ENCODE results near the gene SEMA3C.
A peak's percentile ranks its signal among the peaks of the same experiment; 100 is the strongest.

Gene SEMA3C

DNA sequence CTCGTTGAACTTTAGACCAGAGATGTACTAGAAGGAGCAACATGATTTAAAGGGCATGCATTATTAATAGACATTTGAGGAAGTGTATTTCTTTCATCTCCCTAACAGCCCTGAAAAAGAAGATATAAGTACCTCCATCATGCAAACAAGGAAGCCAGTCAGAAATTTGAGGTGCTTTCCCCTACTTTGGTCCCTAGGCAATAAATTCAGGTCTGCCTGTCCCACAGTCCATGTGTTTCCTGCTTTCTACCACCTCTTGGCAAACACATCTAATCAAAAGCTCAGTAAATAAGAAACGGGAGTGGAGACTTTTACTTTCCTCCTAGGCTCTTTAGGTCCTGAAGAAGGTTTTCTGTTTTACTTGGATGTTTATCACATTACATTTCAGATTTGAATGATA lies 5.2 kb upstream of the SEMA3C start:
- no peak for DNase-seq

DNA sequence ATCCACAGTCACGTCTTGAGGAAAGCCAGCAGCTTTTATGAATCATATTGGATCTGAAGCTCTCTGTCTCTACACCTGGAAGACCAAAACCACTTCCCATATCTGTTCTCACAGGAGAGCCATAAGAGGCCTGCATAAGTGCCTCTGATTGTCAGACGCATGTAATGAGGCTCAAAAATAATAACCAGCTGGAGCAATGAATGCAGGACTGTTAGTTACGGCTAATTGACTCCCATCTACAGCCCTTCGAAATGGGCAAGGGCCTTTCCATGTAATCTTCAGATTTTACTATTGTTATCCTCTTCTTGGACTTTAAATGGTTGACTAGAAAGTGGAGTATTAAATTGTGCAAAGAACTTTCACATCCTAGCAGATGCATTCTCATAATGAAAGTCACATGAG lies 4.4 kb upstream of the SEMA3C start:
- peak; percentile 84 for DNase-seq

DNA sequence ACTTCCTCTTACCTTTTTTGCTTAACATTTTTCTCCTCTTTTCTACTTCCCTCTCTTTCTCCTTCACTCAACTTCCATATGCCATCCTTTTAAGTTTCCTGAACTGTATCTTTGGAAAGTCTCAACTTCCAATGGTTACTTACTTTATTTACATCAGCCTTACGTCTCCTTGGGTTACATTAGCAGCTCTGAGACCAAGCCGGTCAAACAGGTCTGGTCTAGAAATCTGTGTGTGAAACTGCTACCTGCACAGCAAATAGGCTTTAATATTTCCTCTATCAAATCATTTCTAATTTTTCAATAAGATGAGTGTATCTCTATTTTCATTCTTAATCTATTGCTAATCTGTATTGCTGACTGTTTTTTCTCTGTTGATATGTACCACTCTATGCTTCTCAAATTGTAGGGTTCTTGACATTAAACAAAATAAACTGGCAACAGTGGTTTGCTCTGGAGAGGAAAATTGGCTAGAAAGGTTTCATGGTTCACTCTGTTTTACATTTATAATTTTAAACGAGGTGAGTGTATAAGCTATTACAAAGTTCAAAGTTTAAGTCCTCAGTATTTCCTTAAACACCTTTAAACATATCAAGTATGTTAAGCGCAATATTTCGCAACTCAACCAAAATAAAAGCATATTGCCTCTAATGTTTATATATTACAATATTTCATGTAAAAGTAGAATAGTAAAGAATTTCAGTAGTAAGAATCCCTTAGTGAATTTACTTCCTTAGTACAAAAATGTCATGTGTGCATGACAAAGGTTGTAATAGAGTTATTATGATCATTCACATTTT lies 3.6 kb upstream of the SEMA3C start:
- DNase-seq: peak; percentile 42

DNA sequence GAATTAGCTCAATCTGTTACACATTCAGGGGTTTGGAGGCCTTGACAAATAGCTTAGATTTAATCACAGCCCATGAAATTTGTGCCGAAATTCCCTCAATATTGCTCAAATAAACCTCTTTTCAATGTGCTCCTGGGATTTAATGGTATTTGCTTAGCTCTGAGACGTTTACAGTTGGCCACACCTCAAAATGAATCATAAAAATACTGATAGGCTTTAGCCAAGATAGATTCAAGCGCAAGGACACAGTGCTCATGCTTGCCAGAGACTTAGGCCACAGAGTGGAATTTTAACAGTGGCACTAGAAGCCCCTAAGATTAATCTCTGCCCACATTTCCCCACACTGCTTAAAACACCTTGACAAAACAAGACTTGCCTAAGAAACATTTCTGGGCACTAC lies 2.3 kb upstream of the SEMA3C start:
- no peak for DNase-seq

DNA sequence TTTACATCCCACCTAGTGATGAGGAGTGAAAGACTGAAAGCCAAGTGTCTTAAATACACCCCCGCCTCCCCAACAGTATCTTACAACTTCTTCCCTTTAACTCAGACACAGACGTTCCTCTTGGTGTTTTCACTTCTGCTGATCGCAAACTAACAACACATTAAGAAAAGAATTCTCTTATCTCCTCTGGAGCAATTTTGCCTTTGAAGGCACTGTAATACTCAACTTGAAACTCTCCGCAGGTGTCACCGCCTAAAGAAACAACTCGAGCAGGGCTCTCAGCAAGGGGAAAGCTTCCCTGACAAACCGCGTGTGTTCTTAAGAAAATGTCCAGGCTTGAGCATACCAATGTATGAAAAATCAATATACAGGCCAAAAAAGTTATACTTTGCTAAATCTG lies 452 bp downstream of the SEMA3C start:
- no peak for DNase-seq

DNA sequence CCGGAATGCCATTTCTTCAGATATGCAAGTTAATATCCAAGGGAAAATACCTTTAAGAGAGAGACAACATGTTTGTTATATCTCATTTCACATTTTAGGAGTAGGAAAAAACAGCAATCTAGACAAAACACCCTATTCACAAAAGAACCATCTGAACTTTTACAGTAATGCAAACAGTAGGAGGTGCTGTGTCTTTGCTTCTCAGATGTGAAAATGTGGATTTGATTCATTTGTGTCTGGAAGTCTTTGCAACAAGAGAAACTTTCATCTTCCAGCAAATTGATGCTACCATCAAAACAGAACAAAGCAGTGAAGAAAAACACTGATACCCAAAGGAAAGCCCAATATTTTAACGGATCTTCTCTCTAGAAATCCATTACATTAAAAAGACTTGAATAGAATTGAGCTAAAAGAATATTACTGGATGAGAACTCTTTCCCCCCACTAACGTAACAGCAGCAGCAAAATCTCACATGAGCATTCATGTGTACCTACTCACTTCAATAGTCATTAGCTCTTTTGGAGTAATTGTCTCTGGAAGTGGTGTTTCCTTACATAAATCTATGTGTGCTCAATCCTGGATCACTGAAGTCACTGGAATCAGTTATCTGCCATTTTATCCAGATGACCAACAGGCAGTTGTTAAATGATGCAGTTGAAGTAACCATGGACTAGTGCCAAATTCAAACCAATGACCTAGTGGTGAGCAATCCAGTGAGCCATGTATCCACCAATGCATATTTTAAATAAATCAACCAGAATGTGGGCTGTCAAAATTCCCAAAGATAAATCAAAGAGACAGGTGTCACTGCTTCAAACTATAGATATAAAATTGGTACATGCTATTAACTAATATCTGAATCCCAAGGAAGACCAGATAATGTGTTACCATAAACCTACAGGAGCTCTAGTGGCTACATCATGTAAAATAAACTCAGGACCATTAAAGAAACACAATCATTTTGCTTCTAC lies 1.8 kb downstream of the SEMA3C start:
- no peak for DNase-seq

DNA sequence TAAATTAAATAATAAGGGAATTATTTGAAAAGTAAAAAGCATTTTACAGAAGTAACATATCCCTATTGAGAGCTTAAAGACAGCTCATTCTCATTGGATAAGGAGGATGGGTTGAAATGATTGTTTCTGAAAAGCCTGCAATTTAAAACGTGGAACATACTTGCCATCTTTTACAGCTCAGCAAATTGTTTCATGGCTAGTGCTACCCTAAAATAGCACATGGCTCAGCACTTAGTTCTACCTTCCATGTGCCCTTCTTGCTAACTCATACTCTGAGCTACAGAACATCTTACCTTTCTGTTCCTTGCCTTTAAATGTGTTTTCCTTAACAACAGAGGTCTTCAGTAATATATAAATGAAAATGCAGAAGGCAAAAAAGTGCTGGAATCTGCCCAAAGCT lies 8.6 kb downstream of the SEMA3C start:
- no peak for DNase-seq

DNA sequence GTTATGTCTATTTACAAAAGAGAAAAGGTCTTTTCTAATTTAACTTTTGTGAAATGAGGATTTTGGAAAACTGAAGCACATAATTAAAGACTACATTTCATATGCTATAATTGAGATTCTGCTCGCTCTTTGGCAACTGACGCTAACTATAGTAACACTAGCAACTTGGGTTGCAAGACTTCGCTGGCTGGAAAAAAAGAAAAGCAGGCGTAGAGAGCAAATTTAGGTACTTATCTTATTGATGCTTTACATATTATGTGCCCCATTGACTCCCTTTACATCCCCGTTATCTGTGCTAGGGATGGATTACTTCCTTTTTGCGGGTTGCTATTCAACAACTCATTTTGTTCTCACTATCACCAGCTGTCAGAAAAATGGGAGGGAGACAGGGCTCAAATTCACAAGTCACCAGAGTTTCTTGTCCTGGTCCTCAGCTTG lies 10.5 kb downstream of the SEMA3C start:
- DNase-seq: no peak

DNA sequence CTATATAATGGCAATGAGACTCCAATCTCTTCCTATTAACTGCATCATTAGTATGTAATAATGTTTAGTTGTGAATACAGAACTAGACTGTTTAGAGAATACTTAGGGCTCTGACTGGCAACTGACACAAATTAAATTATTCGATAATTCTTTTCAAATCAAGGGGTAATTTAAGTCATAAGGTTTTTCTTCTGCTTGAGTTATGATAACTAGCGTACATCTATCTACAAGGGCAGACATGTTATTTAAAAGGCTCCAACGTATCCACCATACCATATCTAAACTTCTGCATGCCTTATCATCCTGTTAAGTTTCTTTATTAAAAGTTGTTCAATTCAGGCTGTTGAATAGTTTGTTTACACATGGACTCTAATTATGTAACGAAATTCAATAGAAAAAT lies 11.2 kb downstream of the SEMA3C start:
- DNase-seq: no peak

DNA sequence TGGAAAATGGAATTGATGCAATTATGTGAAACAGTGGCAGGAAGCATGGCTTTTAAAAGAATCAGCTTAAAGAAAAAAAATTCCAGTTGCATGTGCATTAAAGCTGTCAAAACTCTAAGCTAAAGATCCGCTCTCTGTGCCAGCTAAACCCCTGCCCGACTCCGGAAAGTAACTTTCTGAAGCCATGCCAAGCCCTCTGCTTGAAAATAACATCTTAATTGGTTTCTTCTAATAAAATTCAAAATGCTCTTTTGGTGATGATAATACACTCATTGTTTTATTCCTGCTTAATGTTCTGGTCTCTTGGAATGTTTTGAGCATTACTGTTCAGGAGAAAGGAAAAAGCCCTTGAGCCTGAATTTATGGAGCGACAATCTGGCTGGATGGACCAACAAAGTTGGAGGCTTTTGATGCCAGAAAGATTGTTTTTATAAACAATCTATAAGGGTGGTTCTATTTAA lies 11.7 kb downstream of the SEMA3C start:
- no peak for DNase-seq

DNA sequence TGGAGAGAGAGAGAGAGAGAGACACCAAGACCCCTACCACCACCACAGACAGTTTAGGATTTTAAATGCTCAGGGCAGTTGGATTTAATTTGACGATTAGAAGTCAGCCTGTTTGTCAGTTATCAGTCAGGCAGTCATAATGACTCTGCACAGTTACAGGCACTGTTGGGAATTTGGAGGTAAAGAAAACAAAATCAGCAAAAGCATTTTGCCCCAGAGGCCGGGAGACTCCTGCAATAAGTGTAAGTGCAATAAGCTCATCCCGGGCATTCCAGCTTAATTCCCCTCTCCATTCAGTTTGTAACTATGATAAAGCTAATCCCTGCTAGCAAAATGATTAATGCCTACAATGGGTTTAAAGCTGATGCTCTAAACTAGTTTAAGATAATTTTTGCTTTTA lies 13.5 kb downstream of the SEMA3C start:
- DNase-seq: no peak

DNA sequence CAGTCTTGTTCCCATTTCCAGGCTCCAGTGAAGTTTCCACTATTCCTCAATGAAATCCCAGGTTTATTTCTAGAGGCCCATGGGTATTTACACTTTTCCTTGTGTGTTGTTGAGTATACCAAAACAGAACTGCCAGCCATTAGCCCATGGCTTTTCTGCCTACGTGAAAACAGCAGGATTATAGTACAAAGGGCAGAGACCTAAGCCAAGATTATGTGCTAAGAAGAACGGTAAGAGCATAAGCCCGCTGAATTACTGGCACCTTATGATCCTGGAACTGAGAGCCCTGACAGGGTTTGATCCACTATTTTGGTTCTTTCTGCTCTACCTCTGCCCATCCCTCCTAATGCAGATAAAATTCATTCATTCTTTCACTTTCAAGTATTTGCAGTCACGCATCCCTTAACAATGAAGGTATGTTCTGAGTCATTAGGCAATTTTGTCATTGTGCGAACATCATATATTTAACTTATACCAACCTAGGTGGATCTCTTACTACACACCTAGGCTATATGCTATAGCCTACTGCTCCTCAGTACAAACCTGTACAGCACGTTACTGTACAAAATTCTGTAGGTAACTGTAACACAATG lies 16.0 kb downstream of the SEMA3C start:
- no peak for DNase-seq

DNA sequence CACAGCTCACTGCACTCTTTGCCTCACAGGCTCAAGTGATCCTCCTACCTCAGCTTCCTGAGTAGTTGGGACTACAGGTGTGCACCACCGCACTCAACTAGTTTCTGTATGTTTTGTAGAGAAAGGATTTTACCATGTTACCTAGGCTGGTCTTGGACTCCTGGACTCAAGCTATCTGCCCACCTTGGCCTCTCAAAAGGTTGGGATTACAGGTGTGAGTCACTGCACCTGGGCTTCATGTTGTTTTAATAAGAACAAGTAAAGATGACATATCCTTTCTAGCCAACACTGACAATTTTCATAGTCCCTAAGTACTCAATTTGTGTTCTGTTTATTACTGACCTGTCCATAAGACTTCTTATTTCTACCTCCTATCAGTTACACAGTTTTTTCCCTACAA lies 16.8 kb downstream of the SEMA3C start:
- DNase-seq: no peak

DNA sequence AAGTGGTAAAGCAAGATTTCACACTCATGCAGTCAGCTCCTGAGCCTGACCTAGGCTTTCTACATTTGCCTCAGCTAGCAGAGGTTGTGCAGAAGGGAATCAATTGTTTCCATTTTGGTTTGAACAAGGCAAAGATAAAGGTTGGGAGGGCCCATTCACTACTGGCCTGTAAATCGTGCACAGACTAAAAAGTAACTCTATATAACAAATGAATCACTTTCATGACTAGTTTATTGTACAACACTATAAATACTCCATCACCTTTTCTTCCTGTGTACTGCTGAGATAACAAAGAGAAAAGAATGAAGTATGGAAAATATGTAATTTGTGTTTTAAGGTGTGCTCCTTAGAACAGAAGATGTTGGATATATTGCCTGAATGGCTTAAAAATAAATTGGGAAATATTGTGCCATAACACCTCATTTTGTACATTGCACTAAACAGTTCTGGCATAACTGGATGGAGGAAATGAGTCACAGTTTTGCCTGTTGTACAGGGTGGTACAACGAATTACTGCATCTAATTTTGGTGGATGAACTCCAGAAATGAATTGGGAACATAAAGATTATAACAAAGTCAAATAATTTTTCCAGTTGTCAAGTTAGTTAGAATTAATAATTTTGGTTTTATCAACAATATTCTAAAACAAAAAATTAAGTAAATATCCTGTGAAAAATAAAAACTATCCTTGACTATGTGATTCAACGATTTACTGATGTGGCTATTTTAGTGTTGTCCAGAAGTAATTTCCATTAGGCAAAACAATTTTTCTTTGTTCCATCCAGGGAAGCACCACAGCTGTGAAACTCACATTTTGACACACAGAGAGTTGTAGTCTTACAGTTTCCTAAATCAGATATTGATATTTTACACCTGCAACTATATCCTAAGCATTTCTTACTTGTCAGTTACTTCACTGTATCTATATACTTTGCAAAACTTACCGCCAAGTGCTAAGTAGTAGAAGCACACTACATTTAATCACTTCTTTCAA lies 18.0 kb downstream of the SEMA3C start:
- DNase-seq: no peak

DNA sequence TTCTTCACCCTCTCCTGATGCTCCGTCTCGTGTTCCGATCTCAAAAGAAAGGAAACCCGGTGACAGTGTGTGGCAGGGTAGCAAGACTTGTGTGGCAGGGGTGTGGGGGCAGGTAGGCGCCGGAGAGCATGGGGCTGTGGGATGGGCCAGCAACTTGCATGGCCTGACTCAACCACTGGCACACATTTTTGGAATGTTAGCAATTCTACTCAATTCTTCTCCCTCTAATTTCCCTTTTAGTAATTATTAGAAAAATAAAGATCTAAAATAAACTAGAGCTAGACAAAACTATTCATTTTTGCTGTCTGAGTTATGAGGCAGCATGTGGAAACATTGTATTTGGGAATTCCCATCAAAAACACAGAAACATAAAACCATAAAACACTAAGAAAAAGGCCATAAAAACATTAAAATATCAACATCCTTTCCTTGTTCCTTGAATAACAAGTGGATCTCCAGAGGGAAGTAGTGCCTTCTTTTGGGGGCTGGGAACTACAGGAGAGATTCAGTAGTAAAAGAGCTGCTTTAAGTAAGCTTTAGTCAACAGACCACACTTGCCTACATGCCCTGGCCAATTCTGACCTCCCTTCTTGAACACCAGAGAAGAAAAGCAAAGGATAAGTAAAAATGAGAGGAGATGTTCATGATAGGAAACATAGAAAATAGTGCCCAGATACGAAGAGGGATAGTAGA lies 21.8 kb downstream of the SEMA3C start:
- no peak for DNase-seq

DNA sequence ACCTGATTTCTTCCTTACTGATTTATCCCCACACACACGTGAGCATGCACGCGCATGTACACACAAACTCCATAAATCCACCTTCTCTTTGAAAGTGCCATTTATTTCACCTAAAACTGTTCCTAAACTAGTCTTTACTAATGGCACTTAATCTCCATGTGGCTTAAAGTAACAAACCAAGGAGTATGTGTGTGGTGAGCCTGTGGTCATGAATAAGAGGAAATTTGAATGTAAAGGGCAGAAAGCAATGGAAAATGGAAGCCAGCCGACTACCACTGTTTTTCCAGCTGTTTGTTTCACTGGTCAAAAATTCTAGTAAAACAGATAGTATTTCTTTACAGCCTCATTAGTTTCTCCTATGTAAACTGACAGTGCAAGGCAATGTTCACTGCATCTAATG lies 23.8 kb downstream of the SEMA3C start:
- no peak for DNase-seq

DNA sequence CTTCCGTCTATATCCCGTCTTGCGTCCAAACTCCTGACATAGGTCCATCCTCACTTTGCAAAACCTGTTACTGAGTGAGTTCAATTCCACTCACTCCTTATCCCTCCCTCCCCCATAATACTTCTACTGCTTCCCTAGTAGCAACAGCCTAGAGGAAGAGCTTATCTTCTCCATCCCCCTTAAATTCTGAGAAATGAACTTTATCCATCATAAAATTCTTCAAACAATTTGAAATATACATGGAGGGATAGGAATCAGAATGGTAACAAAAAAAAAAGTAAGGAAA lies 27.6 kb downstream of the SEMA3C start:
- no peak for DNase-seq

DNA sequence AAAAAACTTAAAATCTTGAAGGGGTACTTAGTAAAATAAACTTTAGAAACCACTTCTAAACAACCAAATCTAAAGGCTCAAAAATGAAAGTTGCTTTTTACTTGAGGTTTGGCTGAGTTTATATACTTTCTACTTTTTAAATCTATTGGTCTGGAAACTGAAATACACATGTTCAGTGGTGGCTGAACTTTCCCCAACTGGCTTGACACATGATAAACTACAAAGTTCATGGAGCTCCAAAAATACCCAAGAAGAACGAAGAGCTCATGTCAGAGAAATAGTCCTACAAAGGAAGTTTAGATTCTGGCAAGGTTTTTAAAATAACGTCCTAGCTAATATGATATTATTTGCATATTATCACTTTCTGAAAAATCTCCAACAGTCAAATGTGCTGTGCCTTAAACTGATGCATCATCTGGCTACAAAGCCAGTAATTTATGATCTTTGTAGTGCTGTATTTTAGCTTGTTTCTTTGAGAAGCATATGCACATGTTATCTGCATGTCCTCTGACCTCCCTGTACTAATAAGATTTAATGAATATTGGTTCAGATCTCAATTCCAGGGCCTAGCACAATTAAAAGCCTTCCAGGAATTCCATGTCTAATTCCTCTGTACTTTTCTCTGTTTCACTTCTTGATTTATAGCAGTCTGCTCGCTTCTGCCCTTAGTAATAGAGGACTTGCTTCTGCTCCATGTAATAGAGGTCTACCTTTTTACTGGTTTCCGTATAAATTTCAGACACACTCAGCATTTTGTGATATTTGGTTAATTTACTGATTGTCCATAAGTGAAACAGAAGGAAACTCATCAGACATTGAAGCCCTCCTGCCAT lies 28.2 kb downstream of the SEMA3C start:
- DNase-seq: no peak

DNA sequence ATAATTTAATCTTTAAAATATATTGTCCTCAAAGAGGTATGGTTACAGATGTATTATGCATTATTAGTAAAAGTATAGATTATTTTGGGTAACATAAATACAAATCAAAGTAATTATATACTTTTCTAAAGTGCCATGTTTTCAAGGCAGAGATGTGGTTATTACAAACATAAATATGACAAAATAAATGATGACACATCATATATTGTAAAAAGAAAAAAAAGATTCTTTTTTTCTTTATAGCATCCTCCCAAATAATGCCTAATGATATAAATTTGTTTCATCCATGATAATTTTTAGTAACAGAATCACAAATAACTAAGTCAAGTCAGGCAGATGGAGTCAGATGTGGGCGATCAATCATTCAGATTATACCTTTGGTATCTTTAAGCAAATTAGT lies 29.3 kb downstream of the SEMA3C start:
- no peak for DNase-seq

DNA sequence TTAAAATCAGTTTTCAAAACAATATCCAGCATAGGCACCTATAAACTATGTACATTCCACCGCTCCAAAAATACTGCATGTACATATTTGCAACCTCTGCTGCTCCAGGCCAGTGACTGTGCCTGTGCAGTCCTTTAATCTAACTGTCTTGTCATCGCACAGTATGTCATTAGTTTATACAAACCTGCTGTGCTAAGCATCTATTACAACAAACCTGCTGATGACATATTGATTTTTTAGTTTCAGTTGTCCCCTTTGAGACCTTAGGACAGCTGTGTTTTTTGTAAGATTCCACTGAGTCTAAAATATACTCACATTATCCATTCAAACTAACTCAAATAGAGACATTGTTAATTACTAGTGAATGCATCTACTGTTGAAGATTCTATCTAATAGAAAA lies 33.1 kb downstream of the SEMA3C start:
- DNase-seq: no peak

Measured in NCI-H510A treated with DMSO at 0.1 percent for 48 hours (cell line).